NCI-H1417 treated with DMSO at 0.1 percent for 48 hours (cell line): ENCODE results near the gene VWA8.

ENCODE experiments used
- DNase-seq: peaks from one replicate; lab custom pipeline; 2025; lab: John Stamatoyannopoulos, UW

Gene VWA8

GRCh38 chr13:41614671-41615527 is 346.0 kb downstream of the VWA8 start:
- no peak for DNase-seq

- no peak for DNase-seq
Measured at GRCh38 chr13:41613984-41614661, 346.8 kb downstream of the VWA8 start.

- DNase-seq = no peak
Measured at GRCh38 chr13:41613471-41613870, 347.4 kb downstream of the VWA8 start.

GRCh38 chr13:41611385-41611784 is 349.5 kb downstream of the VWA8 start:
- DNase-seq = no peak

GRCh38 chr13:41610404-41610803 is 350.5 kb downstream of the VWA8 start:
- no peak for DNase-seq

- no peak for DNase-seq
Measured at GRCh38 chr13:41609828-41610227, 351.1 kb downstream of the VWA8 start.

- no peak for DNase-seq
Measured at GRCh38 chr13:41608839-41609177, 352.1 kb downstream of the VWA8 start.

GRCh38 chr13:41608111-41608838 is 352.6 kb downstream of the VWA8 start:
- no peak for DNase-seq

- DNase-seq = no peak
Measured at GRCh38 chr13:41606646-41607045, 354.3 kb downstream of the VWA8 start.

- DNase-seq = no peak
Measured at GRCh38 chr13:41605319-41606285, 355.3 kb downstream of the VWA8 start.

GRCh38 chr13:41603917-41604316 is 357.0 kb downstream of the VWA8 start:
- no peak for DNase-seq

- no peak for DNase-seq
Measured at GRCh38 chr13:41601718-41602445, 359.0 kb downstream of the VWA8 start.

GRCh38 chr13:41599619-41600018 is 361.3 kb downstream of the VWA8 start:
- no peak for DNase-seq

- DNase-seq = no peak
Measured at GRCh38 chr13:41597348-41598041, 363.4 kb downstream of the VWA8 start.

GRCh38 chr13:41596190-41596589 is 364.7 kb downstream of the VWA8 start:
- no peak for DNase-seq

- DNase-seq = no peak
Measured at GRCh38 chr13:41595298-41595697, 365.6 kb downstream of the VWA8 start.

- DNase-seq = no peak
Measured at GRCh38 chr13:41590643-41591042, 370.3 kb downstream of the VWA8 start.

- no peak for DNase-seq
Measured at GRCh38 chr13:41590122-41590521, 370.8 kb downstream of the VWA8 start.

GRCh38 chr13:41589434-41589833 is 371.5 kb downstream of the VWA8 start:
- no peak for DNase-seq

GRCh38 chr13:41588899-41589298 is 372.0 kb downstream of the VWA8 start:
- no peak for DNase-seq
